HUES6 (cell line): Measurements from ENCODE around the gene CKMT2.
"Not testable (repeated sequence)": the region's sequence is repeated elsewhere in the genome, so short reads cannot be mapped to it uniquely, and the experiment has no call there.

ENCODE experiments used
- H3K27ac ChIP-seq: 2 replicates; pipeline ENCODE4 v1.7.0; 2013; ENCODE audit warnings: low read depth, mild to moderate bottlenecking, low read length, inconsistent platforms
- H3K27me3 ChIP-seq: 2 replicates; pipeline ENCODE4 v1.6.1; 2013; ENCODE audit warnings: low read length; ENCODE audit not compliant: control insufficient read depth, insufficient read depth
- H3K36me3 ChIP-seq: 2 replicates; pipeline ENCODE4 v1.6.1; 2013; ENCODE audit warnings: low read length; ENCODE audit not compliant: control insufficient read depth, insufficient read depth
- H3K4me1 ChIP-seq: 2 replicates; pipeline ENCODE4 v1.6.1; 2013; ENCODE audit warnings: low read length; ENCODE audit not compliant: control insufficient read depth, insufficient read depth
- H3K4me3 ChIP-seq: 2 replicates; pipeline ENCODE4 v1.5.1; 2013; ENCODE audit warnings: low read depth, low read length
- H3K9ac ChIP-seq: one replicate; pipeline ENCODE4 v1.6.1; 2013; ENCODE audit warnings: mild to moderate bottlenecking, low read length
- H3K9me3 ChIP-seq: 2 replicates; pipeline ENCODE4 v1.6.1; 2013; ENCODE audit warnings: low read depth, low read length; ENCODE audit not compliant: control insufficient read depth, insufficient read depth

Gene CKMT2

DNA sequence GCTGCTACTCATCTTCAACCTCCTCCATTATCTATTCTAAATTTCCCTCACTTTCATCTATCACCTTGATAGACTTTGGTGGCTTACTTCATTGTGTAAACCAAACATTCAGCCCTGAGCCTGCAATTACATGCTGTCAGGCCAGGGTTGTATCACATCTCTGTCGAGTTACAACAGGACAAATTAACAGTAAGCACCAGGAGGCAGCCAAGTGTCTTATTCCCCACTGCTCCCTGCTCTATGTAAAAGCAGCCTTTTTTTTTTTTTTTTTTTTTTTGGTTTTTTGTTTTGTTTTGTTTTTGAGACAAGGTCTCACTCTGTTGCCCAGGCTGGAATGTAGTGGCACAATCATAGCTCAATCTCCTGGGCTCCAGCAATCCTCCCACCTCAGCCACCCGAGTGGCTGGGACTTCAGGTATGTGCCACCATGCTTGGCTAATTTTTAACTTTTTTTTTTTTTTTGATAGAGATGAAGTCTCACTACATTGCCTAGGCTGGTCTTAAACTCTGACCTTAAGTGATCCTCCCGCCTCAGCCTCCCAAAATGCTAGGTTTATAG, 53.0 kb downstream of the CKMT2 start:
- H3K27me3 ChIP-seq = no peaks in the 10 kb centered on the region
- H3K4me3 ChIP-seq = no peak overlapping the region
- H3K27ac ChIP-seq = no peak overlapping the region
- no peaks in the 10 kb centered on the region for H3K9me3 ChIP-seq
- H3K36me3 ChIP-seq = no peaks in the 10 kb centered on the region
- H3K9ac ChIP-seq = no peak overlapping the region
- H3K4me1 ChIP-seq = no peaks in the 10 kb centered on the region

DNA sequence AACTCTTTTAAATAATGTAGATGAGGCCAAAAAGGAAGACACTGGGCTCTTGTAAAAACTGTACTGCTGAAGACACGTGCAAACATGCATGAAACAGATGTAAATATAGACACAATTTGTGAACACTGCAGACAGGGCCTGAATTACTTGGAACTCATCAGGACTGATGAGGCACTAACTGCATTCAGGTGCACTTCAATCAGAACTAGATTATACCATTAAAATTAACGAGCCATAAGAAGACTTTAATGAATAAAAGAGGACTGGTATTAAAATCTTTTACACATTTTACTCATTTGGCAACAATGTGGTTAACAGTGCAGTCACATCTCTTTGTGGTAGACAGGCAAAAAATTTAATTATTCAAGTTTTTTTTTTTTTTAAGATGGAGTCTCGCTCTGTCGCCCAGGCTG, 54.9 kb downstream of the CKMT2 start:
- H3K36me3 ChIP-seq = peaks cover 5% of the 10 kb centered on the region; the same call in 1 of the 2 replicates
- H3K27ac ChIP-seq = no peak overlapping the region
- no peak overlapping the region for H3K9ac ChIP-seq
- H3K4me1 ChIP-seq = no peaks in the 10 kb centered on the region
- H3K4me3 ChIP-seq = no peak overlapping the region
- peaks cover 13% of the 10 kb centered on the region for H3K9me3 ChIP-seq
- H3K27me3 ChIP-seq = no peaks in the 10 kb centered on the region

DNA sequence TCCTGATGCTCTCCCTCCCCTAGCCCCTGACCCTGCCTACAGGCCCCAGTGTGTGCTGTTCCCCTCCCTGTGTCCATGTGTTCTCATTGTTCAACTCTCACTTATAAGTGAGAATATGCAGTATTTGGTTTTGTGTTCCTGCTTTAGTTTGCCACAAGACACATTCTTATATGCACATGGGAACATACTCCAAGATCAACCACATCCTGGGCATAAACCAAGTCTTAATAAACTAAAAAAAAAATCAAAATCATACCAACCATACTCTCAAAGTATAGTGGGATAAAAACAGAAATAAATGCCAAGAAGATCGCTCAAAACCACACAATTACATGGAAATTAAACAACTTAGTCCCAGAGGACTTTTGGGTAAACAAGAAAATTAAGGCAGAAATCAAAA, 57.0 kb downstream of the CKMT2 start:
- Histone ChIP-seq H3K27ac (no peak overlapping the region), H3K36me3 (peaks cover 5% of the 10 kb centered on the region; the same call in 1 of the 2 replicates), H3K9ac (no peak overlapping the region), H3K4me1 (no peaks in the 10 kb centered on the region), H3K27me3 (no peaks in the 10 kb centered on the region), H3K4me3 (no peak overlapping the region), H3K9me3 (peaks cover 17% of the 10 kb centered on the region)

DNA sequence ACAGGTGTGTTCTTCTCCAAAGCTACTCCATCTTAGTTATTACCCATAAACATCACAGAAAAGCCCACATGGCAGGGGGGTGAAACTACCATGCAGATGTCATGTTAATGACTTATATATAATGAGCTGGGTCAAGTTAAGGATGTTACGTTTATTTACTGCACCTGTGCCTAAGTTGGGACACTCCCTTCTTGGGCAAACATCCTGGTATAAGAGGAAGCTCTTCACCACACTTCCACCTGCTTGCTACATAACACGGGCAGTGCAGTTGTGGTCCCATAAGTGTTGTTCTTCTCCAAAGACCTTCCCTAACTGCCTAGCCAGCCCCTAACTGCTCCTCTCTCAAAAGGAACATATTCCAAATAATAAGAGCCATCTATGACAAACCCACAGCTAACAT, 59.0 kb downstream of the CKMT2 start:
- Histone ChIP-seq H3K4me3 (no peak overlapping the region), H3K36me3 (peaks cover 5% of the 10 kb centered on the region; the same call in 1 of the 2 replicates), H3K9me3 (peaks cover 17% of the 10 kb centered on the region), H3K9ac (no peak overlapping the region), H3K27ac (no peak overlapping the region), H3K27me3 (no peaks in the 10 kb centered on the region), H3K4me1 (no peaks in the 10 kb centered on the region)

DNA sequence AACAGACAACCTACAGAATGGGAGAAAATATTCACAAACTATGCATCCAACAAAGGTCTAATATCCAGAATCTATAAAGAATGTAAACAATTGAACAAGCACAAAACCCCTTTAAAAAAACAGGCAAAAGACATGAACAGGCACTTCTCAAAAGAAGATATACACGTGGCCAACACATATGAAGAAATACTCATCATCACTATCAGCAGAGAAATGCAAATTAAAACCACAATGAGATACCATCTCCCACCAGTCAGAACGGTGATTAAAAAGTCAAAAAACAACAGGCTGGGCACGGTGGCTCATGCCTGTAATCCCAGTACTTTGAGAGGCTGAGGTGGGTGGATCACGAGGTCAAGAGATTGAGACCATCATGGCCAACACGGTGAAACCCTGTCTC, 60.9 kb downstream of the CKMT2 start:
- not testable (repeated sequence) for H3K4me3 ChIP-seq, H3K4me1 ChIP-seq, H3K27me3 ChIP-seq, H3K36me3 ChIP-seq, H3K27ac ChIP-seq, H3K9ac ChIP-seq
- H3K9me3 ChIP-seq = peaks cover 17% of the 10 kb centered on the region

DNA sequence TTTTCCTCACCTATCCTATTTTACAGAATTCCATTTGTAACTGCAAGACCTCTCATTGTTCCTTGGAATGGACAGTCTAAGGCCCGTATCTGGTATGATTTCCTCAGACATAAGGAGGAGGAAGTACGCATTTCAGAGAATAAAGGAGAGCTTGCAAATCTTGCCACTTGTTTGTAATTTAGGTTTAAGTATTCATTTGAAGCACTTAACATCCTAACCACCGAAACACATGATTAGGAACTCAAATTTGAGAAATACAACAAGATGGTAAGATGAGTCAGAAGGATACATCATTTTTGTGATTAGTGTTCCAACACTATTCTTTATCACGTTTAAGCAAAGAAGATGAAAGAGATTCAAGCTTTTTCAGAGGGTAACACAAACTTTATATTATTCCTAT, 64.4 kb downstream of the CKMT2 start:
- Histone ChIP-seq H3K9ac (no peak overlapping the region), H3K4me1 (peaks cover 6% of the 10 kb centered on the region; the same call in 1 of the 2 replicates), H3K36me3 (no peaks in the 10 kb centered on the region), H3K27ac (no peak overlapping the region), H3K9me3 (peaks cover 6% of the 10 kb centered on the region; the same call in 1 of the 2 replicates), H3K27me3 (no peaks in the 10 kb centered on the region), H3K4me3 (no peak overlapping the region)

DNA sequence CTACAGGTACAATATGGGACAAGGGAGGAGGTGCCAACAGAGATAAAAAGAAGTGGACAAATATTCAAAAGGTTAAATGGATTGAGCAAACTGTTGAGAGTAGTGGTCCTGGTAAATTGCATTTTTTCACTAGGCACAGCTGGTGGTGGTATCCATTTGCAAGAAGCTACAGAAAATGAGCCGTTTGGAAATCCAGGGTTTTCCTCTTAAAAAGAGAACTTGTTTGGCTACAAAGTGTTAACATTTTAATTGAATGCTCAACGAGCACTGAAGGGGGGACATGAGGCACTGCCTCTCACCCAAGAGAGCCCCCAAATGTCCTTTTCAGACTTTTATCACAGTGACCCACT, 67.8 kb downstream of the CKMT2 start:
- peak overlapping the region; percentile 83 for H3K9ac ChIP-seq
- H3K36me3 ChIP-seq = peaks cover 5% of the 10 kb centered on the region
- H3K4me3 ChIP-seq = peak overlapping the region; percentile 76
- peaks cover 6% of the 10 kb centered on the region; the same call in 1 of the 2 replicates for H3K4me1 ChIP-seq
- H3K27me3 ChIP-seq = no peaks in the 10 kb centered on the region
- H3K27ac ChIP-seq = peak overlapping the region; percentile 23; the same call in 1 of the 2 replicates
- H3K9me3 ChIP-seq = no peaks in the 10 kb centered on the region

DNA sequence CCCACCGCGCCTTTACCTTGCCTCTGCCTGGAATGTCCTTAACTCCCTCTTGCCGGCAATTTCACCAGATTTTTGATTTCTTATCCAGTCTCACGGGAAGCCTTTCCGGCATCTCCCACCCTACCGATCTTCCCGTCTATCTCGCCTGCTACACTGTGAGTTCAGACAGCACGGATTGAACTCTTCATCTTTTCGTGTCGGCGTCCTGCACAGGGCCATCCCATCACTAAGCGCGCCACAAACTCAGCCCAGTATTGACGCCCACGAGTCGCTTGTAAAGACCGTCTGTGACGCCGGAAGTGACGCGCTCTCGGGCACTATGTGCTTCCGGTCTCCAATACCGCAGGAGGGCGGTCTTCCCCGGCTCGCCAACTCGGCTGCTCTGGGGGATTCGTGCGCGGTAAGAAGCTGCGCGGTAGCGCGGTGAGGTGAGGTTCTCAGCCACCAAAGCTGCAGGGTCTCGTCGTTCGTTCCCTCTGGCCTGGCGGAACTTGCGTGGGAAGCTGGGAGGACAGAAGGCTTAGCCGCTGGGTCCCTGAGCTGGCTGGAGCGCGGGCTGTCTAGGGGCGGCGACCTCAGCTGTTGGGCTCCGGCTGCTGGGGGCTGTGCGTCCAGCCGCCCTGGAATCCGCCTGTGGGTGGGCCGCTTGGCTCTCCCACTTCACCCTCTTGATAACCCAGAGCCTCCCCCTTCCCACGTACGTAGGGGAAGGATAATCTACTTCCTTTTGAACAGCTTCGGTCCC, 68.3 kb downstream of the CKMT2 start, which contains the start of gene ZCCHC9:
Gene ZCCHC9, plus strand, starts transcription at position 317 of the 745 bp plus-strand sequence. CDS start 3,171 bp downstream, outside the sequence.
- peak within 1 kb of the TSS; percentile 83 for H3K9ac ChIP-seq
- peaks cover 5% of the 10 kb centered on the region for H3K36me3 ChIP-seq
- H3K27me3 ChIP-seq = no peaks in the 10 kb centered on the region
- no peaks in the 10 kb centered on the region for H3K9me3 ChIP-seq
- H3K4me1 ChIP-seq = peaks cover 6% of the 10 kb centered on the region; the same call in 1 of the 2 replicates
- peak within 1 kb of the TSS; percentile 23 for H3K27ac ChIP-seq
- H3K4me3 ChIP-seq = peak within 1 kb of the TSS; percentile 76

DNA sequence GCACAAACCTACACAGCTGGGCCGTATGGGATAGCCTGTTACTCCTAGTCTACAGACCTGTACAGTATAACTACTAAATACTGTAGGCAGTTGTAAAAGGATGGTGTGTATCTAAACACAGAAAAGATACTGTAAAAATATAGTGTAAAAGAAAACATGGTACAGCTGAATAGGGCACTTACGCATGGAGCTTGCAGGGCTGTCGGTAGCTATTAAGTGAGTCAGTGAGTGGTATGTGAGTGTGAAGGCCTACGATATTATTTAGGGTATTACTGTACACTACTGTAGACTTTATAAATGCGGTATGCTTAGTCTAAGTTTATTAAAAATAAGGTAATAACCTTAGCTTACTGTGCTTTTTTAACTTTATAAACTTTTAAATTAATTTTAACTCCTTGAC, 69.5 kb downstream of the CKMT2 start:
- no peak overlapping the region for H3K9ac ChIP-seq
- H3K4me3 ChIP-seq = peak overlapping the region; percentile 76
- H3K36me3 ChIP-seq = peaks cover 5% of the 10 kb centered on the region
- no peaks in the 10 kb centered on the region for H3K9me3 ChIP-seq
- no peak overlapping the region for H3K27ac ChIP-seq
- no peaks in the 10 kb centered on the region for H3K27me3 ChIP-seq
- H3K4me1 ChIP-seq = peaks cover 6% of the 10 kb centered on the region; the same call in 1 of the 2 replicates

DNA sequence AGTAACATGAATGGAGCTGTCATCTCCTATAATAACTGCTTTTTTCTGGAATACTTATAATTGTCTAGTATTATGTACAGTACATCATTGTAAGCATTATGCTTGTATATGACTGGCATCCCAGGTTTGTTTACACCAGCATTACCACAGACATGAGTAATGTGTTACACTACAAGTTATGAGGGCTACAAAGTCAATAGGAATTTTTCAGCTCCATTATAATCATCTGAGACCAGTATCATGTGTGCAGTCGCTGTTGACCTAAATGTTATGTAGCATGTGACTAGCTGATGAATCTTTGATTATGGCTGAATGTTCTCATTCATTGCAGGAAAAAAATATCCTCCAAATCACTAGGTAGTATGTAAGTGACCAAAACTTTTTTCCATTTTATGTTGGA, 70.4 kb downstream of the CKMT2 start:
- H3K4me3 ChIP-seq = no peak overlapping the region
- H3K27me3 ChIP-seq = no peaks in the 10 kb centered on the region
- no peaks in the 10 kb centered on the region for H3K9me3 ChIP-seq
- H3K27ac ChIP-seq = no peak overlapping the region
- H3K36me3 ChIP-seq = peaks cover 5% of the 10 kb centered on the region
- H3K9ac ChIP-seq = no peak overlapping the region
- peaks cover 6% of the 10 kb centered on the region; the same call in 1 of the 2 replicates for H3K4me1 ChIP-seq

DNA sequence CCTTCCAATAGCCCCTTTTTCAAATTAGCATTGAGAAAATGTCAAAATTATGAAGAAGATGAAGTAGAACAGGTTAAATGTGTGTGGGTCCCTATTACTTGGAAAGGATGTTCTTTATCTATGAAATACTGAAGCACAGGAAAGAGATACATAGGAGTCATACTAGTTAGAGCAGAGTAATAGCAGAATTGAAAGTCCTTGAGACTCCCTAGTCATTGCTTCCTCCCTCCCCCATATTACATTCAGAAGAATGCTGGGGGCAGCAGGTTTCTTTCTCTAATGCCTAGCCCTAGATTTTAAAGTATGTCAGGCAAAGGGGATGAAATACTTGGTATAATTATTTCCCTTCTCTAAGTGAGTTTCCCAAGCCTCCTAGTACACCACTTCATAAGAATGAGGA, 72.7 kb downstream of the CKMT2 start:
- Histone ChIP-seq H3K27ac (no peak overlapping the region), H3K36me3 (peaks cover 16% of the 10 kb centered on the region), H3K27me3 (no peaks in the 10 kb centered on the region), H3K4me3 (no peak overlapping the region), H3K4me1 (no peaks in the 10 kb centered on the region), H3K9me3 (no peaks in the 10 kb centered on the region), H3K9ac (no peak overlapping the region)
